Activated CD8-positive, alpha-beta memory T cell treated with anti-CD3 and anti-CD28 coated beads for 4 hours (primary cell): ENCODE measurements around the gene C2CD4D.

Source experiments
- DNase-seq, 2 donors: peaks; one replicate each; pipeline ENCODE4 v3.0.0-alpha.2; 2020; ENCODE audit warnings: low read depth in 2 of 2

The C2CD4D gene

DNA sequence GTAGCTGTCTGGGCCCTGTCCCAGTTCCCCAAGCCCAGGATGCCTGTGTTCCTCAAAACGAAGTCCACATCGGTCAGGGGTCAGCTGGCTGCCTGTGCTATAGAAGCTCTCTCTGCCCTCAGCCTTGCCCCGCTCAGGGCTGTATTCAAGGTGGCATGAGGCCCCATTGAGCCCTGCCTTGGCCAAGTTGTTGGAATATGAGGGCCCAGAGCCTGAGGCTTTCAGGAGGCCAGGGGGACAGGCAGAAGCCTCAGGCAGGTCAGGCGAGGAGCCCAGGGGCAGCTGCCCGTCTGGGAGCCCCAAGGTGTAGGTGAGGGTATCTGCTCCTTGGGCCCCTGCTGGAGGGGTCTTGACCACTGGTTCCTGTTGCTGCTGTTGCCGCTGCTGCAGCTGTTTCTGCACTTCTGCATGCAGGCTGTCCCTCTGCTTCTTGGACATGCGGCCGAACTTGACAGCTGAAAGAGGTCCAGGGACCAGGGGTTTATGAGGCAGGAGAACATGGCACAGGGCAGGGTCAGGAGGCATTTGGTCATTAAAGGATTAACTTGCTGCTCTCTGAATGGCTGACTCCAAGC is 24.6 kb downstream of the C2CD4D start:
- DNase-seq: no peak

DNA sequence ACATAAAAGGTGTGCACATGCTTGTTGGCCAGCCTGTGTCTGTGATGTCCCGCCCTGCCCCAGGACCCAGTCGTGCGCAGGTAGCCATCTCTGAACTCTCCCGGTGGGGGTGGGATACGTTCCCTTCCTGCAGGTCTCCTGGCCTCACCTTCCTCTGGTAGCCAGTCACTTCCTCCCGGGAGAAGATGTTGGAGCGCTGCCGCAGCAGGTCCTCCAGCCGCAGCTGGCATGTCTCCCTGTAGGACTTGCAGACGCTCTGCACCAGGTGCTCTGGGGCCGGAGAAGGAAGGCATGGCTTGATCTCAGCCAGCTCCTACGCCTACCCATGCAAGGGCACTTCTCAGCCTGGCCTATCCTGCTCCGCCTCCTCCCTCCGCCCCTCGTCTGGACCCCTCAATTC is 25.2 kb downstream of the C2CD4D start:
- no peak for DNase-seq

DNA sequence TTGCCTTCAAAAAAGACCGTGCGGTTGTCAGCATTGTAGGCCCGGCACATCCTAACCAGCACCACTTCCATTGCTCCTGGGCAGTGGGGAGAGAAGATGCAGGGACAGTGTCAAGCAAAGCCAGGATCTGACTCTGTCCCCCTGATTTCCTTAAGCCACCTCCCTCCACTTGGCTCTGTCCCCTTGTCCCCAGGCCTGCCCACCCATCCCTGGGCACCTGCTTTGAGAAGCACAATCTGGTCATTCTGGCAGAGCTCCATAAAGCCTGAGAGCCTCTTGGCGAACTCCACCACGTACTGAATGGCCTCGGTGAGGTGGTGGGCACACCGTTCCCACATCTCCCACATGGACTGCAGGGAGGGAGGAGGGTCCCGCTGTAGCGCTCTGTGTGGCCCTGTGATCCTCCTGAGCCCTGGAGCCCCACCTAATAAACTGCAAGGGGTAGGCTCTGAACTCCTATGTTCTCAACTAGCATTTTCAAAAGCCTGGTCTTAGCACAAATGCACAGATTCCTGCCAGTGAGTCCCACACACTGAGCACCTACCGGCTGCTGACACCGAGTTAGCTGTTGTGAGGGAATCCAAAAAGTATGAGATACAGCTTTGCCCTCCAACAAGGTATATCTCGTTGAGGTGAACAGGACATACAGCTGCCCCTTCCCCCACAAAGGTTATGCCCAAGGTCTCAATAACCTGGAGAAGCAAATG is 26.2 kb downstream of the C2CD4D start:
- no peak for DNase-seq

DNA sequence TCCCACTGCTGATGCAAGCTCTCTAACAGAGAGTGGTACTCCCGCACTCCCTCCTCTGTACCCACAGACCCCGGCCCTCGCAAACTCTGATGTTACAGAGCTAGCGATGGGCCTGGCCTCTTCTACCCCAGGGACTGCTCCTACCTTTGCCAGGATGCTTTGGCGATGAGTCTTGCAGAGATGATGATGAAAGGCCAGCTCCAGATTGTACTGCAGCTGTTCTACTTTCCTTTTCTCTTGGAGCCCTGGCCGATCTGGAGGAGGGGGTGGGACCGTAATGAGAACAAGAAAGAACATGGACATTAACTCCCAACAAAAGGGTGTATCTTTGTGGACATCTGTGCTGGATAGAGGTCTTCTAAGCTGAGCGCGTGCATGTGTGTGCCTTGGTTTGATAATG is 28.4 kb downstream of the C2CD4D start:
- DNase-seq: no peak

DNA sequence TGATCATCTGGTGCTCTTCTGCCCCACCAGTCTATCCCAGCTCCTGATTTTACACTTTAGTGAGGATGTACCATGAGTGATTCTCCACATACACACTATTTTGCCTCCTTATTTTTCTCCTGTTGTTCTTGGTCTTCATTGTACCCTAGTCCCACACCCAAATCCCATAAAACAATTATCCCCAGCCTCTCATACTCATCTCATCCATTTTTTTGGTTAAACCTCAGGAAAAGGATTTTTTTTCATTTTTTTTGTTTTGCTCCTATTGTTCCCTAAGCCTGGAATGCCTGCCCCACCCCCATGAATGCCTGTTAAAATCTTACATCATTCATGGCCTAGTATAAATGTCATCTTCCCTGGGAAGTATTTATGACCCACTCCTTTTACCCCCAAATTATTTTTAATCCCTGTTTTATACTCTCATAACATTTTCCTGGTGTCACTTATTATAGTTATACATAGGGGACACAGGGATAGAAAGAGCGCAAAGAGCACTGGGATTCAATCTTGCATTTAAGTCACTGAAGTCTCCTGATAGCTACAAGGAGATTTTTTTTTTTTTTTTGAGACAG is 29.5 kb downstream of the C2CD4D start:
- no peak for DNase-seq

DNA sequence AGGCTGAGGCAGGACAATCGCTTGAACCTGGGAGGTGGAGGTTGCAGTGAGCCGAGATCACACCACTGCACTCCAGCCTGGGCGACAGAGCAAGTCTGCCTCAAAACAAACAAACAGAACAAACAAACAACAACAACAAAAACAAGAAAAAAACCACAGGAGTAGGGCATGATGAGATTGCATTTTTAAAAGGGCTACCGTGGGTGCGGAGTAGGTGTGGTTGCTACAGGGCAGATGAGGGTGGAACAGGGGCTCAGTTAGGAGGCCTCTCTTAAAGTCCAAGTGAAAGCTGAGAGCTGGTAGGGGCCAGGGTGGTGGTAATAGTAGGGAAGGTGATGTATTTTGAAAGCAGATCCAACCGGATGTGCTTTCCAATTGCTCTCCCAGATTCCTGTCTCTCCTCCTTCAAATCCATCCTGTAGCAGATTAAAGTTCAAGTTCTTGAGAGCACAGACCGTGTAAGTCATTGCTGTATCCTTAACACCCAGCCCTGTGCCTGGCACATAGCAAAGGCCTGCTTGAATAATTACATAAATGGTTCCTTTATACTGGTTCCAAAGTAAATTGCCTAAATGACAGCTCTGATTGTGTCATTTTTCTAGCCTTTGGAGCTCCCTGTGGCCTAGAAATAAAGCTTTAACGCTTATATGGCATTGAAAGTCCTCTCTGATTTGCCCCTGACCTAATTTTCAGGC is 30.2 kb downstream of the C2CD4D start:
- DNase-seq: no peak

- no peak for DNase-seq
Observed at GRCh38 chr1:151807766-151808165, 31.9 kb downstream of the C2CD4D start.

- no peak for DNase-seq
Observed at GRCh38 chr1:151807131-151807530, 32.5 kb downstream of the C2CD4D start.

- no peak for DNase-seq
Observed at GRCh38 chr1:151806170-151806569, 33.5 kb downstream of the C2CD4D start.

DNA sequence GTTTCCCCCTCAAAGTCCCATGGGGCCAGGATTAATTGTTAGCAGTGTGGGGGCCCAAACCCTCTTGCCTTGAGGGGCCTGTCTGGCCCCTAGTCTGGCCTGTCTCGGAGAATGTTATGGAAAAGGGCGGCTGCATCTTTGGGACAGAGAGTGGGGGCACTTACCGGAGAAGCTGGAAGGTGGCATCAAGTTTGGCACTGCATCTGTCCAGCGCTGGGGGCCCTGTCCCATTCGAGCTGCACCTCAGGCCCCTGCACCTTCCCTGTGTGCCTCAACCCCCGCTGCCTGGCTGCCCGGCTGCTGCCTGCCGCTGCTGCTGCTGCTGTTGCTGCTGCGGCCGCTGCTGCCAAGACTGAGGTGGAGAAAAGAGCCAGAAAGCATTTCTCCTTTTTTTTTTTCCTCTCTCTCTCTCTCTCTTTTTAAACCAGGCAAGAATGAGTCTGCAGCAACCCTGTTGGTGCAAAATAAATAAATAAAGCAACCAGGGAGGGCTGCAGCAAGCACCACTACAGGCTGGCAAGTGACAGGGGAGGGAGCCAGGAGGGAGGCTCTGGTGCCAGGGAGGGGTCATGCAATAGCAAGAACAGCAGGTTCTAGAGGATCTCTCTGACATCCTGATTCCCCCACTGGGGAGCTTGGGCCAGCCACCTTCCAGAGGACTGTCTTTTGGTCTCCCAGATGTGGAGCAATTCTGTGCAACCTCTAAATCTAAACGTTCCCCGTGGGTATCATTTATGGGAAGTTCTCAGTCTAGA is 34.4 kb downstream of the C2CD4D start, which contains the start of gene LINGO4:
TSS of gene LINGO4 (minus strand) at position 354 of the 755 bp plus-strand sequence. CDS start 2,715 bp downstream, outside the sequence.
- no peak for DNase-seq

GRCh38 chr1:151803915-151804314 is 35.7 kb downstream of the C2CD4D start:
- no peak for DNase-seq

GRCh38 chr1:151803164-151803563 is 36.5 kb downstream of the C2CD4D start:
- no peak for DNase-seq

DNA sequence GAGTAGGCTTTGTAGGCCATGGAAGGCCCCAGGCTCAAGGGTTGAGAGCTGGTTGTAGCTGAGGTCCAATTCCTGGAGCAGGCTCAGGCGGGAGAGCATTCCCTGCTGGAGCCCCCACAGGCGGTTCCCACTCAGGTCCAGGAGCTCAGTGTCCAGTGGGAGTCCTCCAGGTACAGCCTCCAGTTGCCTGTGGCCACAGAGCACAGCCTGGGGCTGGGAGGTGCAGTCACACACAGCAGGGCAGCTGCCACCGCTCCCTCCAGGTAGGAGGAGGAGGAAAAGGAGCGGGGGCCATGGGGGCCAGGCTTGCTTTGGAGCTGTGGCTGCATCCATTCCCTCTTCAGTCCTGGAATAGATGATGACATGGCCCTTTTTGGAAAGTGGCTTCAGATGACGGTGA is 37.2 kb downstream of the C2CD4D start:
- no peak for DNase-seq

GRCh38 chr1:151801846-151802245 is 37.8 kb downstream of the C2CD4D start:
- DNase-seq: no peak

- no peak for DNase-seq
Observed at GRCh38 chr1:151801310-151801820, 38.3 kb downstream of the C2CD4D start.

- DNase-seq: no peak
Observed at GRCh38 chr1:151800830-151801229, 38.8 kb downstream of the C2CD4D start.

DNA sequence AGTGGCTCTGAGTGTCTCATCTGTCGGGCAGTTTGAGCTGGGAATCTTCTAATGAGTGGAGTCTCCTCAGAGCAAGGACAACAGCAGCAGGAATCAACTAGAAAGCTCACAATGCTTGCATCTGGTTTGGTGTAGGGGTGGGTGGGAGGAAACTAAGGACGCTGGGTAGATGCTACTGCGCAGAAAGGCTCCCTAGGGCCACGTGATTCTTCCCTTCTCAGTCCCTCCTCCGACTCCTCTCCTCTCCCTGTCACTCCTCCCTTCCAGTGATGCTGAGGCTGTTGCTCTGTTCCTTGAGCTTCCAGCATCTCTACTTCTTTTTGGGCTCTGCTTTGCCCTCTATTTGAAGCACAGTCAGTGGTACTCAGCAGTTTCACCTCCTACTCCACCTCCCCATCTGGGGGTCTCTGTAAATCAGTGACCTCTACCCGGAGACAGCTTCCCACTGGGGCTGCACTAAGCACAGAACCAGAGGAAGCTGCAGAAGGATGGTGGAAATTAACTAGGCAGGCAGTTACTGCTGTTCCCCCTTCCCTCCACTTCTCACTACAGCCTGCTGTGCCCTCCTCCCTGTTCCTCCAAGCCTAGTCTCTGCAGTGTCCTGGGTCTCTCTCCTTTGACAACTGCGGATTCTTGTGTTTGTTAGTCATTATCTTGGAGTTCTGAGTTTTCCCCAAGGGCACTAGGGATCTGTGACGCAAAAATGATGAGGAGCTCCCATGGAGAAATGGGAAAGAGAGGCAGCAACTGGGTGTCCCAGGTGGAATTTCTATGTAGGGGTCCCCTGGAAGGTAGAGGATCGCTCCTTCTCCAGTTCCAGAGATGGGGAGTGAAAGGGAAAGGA is 40.2 kb downstream of the C2CD4D start:
- DNase-seq: no peak

DNA sequence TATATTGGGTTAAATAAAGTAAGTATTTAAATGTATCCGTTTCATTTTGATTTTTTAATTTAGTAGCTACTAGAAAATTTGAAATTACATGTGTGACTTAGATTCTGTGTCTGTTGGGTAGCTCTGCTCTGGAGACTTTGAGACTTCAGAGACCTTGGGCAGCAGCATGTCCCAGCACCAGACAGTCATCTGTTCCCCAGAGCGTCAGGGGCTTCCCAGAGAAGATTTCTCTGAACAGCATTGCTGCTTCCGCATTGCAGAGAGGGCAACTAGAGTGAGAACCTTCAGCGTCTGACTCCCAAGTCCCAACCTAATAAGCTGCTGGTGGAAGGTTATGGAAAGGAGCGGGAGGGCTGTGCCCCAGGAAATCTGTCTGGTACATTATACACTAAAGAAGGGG is 41.0 kb downstream of the C2CD4D start:
- DNase-seq: no peak

DNA sequence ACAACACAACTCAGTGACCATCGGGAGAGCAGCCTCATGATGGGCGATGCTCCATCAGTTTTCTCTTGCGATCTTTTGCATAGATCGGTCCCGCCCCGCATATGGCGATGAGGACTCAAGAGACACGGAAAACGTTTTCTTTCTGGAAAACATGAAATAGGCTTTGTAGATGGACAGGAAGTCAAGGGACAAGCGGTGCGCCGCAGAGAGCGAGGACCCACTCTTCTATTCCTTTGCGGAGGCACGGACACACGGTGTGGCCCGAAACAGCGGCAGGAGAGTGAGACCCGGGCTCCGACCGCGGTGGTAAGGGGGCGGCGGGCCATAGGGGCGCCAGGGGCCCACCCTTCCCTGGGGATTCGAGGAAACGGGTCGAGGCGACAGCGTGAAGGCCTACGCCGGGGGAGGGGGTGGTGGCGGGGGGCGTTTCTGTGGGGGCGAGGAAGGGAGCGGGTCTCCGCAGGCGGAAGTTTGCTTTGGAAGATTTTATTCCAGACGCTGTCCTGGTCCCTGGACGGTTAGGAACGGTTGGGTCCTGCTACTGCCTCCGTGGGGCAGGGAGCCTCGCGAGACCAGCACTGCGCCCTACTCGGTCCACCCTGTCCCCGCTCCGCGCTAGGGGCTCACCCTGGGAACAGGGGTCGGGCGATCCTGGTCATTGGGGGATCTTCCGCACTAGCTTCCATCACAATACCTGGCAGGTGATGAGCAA is 48.5 kb downstream of the C2CD4D start:
- DNase-seq: no peak
